Measurements from ENCODE around the gene WDR90. TPM values are rescaled to one million over a fixed set of nuclear protein-coding genes. Genes with fewer than 3 reads are reported as not detected.

The WDR90 gene
- polyA plus RNA-seq, 1 donor (not counting 4 experiments of a cell fraction or from before 2014, with no cell fraction given): 5.9 TPM

- Histone ChIP-seq H3K27ac (ENCODE audit: control insufficient read depth, insufficient read depth, low read length) (no peak overlapping the region), H3K4me3 (ENCODE audit: control insufficient read depth in 2 of 3, extremely low read depth in 1 of 3, insufficient read depth in 2 of 3, low read depth in 1 of 3, low read length in 3 of 3) (no peak overlapping the region), H3K9ac (ENCODE audit: control insufficient read depth, extremely low read depth, insufficient read depth, low read length) (no peak overlapping the region), H3K9me3 (ENCODE audit: control insufficient read depth, low read depth, low read length) (no peaks in the 10 kb centered on the region), H3K36me3 (ENCODE audit: control insufficient read depth in 2 of 2, extremely low read depth in 1 of 2, insufficient read depth in 2 of 2, low read length in 2 of 2) (no peaks in the 10 kb centered on the region), H2AFZ (ENCODE audit: control insufficient read depth, low read length) (no peak overlapping the region), H3K4me1 (ENCODE audit: control insufficient read depth, extremely low read depth, insufficient read depth, low read length) (peaks cover 3% of the 10 kb centered on the region), H3K9me1 (ENCODE audit: control insufficient read depth, extremely low read depth, insufficient read depth, low read length) (no peaks in the 10 kb centered on the region), H3K4me2 (ENCODE audit: control insufficient read depth, extremely low read depth, insufficient read depth, low read depth, low read length) (no peak overlapping the region), H3K27me3 (ENCODE audit: control insufficient read depth, extremely low read depth, insufficient read depth, low read length) (no peaks in the 10 kb centered on the region), H3K79me2 (ENCODE audit: control insufficient read depth, insufficient read depth, low read length) (peaks cover 7% of the 10 kb centered on the region), H4K20me1 (ENCODE audit: control insufficient read depth, extremely low read depth, insufficient read depth, low read length) (peaks cover 4% of the 10 kb centered on the region)
- dilution Hi-C loops (cut with MboI; ENCODE audit: extremely low pct_ligation_motif_present, low sequenced_read_pairs): no loop called here
- FAIRE-seq (no peak), DNase-seq (ENCODE audit: low read depth, low spot score) (no peak)
- TF ChIP-seq, protein P1, sequence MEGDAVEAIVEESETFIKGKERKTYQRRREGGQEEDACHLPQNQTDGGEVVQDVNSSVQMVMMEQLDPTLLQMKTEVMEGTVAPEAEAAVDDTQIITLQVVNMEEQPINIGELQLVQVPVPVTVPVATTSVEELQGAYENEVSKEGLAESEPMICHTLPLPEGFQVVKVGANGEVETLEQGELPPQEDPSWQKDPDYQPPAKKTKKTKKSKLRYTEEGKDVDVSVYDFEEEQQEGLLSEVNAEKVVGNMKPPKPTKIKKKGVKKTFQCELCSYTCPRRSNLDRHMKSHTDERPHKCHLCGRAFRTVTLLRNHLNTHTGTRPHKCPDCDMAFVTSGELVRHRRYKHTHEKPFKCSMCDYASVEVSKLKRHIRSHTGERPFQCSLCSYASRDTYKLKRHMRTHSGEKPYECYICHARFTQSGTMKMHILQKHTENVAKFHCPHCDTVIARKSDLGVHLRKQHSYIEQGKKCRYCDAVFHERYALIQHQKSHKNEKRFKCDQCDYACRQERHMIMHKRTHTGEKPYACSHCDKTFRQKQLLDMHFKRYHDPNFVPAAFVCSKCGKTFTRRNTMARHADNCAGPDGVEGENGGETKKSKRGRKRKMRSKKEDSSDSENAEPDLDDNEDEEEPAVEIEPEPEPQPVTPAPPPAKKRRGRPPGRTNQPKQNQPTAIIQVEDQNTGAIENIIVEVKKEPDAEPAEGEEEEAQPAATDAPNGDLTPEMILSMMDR (optimal IDR thresholded peaks at IDR 0.05 in 1 of 3, IDR thresholded peaks at IDR 0.05 in 1 of 3, conservative IDR thresholded peaks at IDR 0.05 in 1 of 3; ENCODE audit: extremely low read depth in 1 of 3, insufficient read depth in 2 of 3, low read length in 3 of 3): no peak
- no peak for TF ChIP-seq EZH2 (IDR thresholded peaks at IDR 0.05; ENCODE audit: low read length)
Observed at GRCh38 chr16:608019-608418, 41.1 kb upstream of the WDR90 start.

GRCh38 chr16:609316-609715, 39.8 kb upstream of the WDR90 start:
- Histone ChIP-seq H3K4me3 (ENCODE audit: control insufficient read depth in 2 of 3, extremely low read depth in 1 of 3, insufficient read depth in 2 of 3, low read depth in 1 of 3, low read length in 3 of 3) (no peak overlapping the region), H2AFZ (ENCODE audit: control insufficient read depth, low read length) (no peak overlapping the region), H3K27me3 (ENCODE audit: control insufficient read depth, extremely low read depth, insufficient read depth, low read length) (no peaks in the 10 kb centered on the region), H3K79me2 (ENCODE audit: control insufficient read depth, insufficient read depth, low read length) (peaks cover 7% of the 10 kb centered on the region), H3K27ac (ENCODE audit: control insufficient read depth, insufficient read depth, low read length) (no peak overlapping the region), H3K4me1 (ENCODE audit: control insufficient read depth, extremely low read depth, insufficient read depth, low read length) (peaks cover 3% of the 10 kb centered on the region), H3K9me1 (ENCODE audit: control insufficient read depth, extremely low read depth, insufficient read depth, low read length) (no peaks in the 10 kb centered on the region), H4K20me1 (ENCODE audit: control insufficient read depth, extremely low read depth, insufficient read depth, low read length) (peaks cover 4% of the 10 kb centered on the region), H3K9me3 (ENCODE audit: control insufficient read depth, low read depth, low read length) (no peaks in the 10 kb centered on the region), H3K4me2 (ENCODE audit: control insufficient read depth, extremely low read depth, insufficient read depth, low read depth, low read length) (no peak overlapping the region), H3K9ac (ENCODE audit: control insufficient read depth, extremely low read depth, insufficient read depth, low read length) (no peak overlapping the region), H3K36me3 (ENCODE audit: control insufficient read depth in 2 of 2, extremely low read depth in 1 of 2, insufficient read depth in 2 of 2, low read length in 2 of 2) (no peaks in the 10 kb centered on the region)
- TF ChIP-seq EZH2 (IDR thresholded peaks at IDR 0.05; ENCODE audit: low read length): no peak
- TF ChIP-seq, protein P1 (optimal IDR thresholded peaks at IDR 0.05 in 1 of 3, IDR thresholded peaks at IDR 0.05 in 1 of 3, conservative IDR thresholded peaks at IDR 0.05 in 1 of 3; ENCODE audit: extremely low read depth in 1 of 3, insufficient read depth in 2 of 3, low read length in 3 of 3): no peak
- DNase-seq (ENCODE audit: low read depth, low spot score) (no peak), FAIRE-seq (no peak)
- dilution Hi-C loops (cut with MboI; ENCODE audit: extremely low pct_ligation_motif_present, low sequenced_read_pairs): no loop called here

All from keratinocyte (primary cell).